OCI-M1 (cell line): ENCODE measurements around the gene RAB1A.
A peak's percentile ranks its signal among the peaks of the same experiment; 100 is the strongest.

Experiments
- DNase-seq: peaks from one replicate; lab custom pipeline; 2025; lab: John Stamatoyannopoulos, UW

Gene RAB1A

GRCh38 chr2:65092791-65093190, 37.1 kb downstream of the RAB1A start:
- no peak for DNase-seq

GRCh38 chr2:65085148-65085547, 44.8 kb downstream of the RAB1A start:
- DNase-seq, result no peak

GRCh38 chr2:65081232-65081685, 48.6 kb downstream of the RAB1A start:
- peak; percentile 84 for DNase-seq

- DNase-seq, result no peak
Measured at GRCh38 chr2:65079017-65079416, 50.9 kb downstream of the RAB1A start.

GRCh38 chr2:65077898-65078297, 52.0 kb downstream of the RAB1A start:
- no peak for DNase-seq

- no peak for DNase-seq
Measured at GRCh38 chr2:65076345-65076710, 53.6 kb downstream of the RAB1A start.

GRCh38 chr2:65075605-65076344, 54.1 kb downstream of the RAB1A start:
- no peak for DNase-seq

GRCh38 chr2:65075176-65075575, 54.7 kb downstream of the RAB1A start:
- DNase-seq, result no peak

GRCh38 chr2:65073879-65074565, 55.9 kb downstream of the RAB1A start:
- no peak for DNase-seq

- no peak for DNase-seq
Measured at GRCh38 chr2:65072181-65072970, 57.5 kb downstream of the RAB1A start.

- DNase-seq, result no peak
Measured at GRCh38 chr2:65071499-65072180, 58.3 kb downstream of the RAB1A start.

- no peak for DNase-seq
Measured at GRCh38 chr2:65070856-65071255, 59.0 kb downstream of the RAB1A start.

- no peak for DNase-seq
Measured at GRCh38 chr2:65070172-65070830, 59.6 kb downstream of the RAB1A start.

GRCh38 chr2:65069439-65069824, 60.5 kb downstream of the RAB1A start:
- DNase-seq, result no peak

GRCh38 chr2:65067806-65068553, 61.9 kb downstream of the RAB1A start:
- DNase-seq, result no peak

- DNase-seq, result peak; percentile 92
Measured at GRCh38 chr2:65064728-65065552, 65.0 kb downstream of the RAB1A start.

GRCh38 chr2:65062843-65063825, 66.8 kb downstream of the RAB1A start:
- DNase-seq, result peak; percentile 13

GRCh38 chr2:65061910-65062339, 68.0 kb downstream of the RAB1A start:
- no peak for DNase-seq
